NB4 (cell line): ENCODE measurements around the gene ZNF627.
A peak's percentile ranks its signal among the peaks of the same experiment; 100 is the strongest.

ENCODE experiments used
- DNase-seq: peaks from one replicate; pipeline ENCODE4 v3.0.0; 2010; ENCODE audit warnings: low read depth
- H3K4me3 ChIP-seq: one replicate; pipeline ENCODE4 v1.5.1; 2011; ENCODE audit warnings: mild to moderate bottlenecking, low read depth, low read length, moderate library complexity
- MYC ChIP-seq: IDR thresholded peaks from 2 replicates; pipeline ENCODE4 v1.6.1; 2011; ENCODE audit warnings: low read depth, low read length
- POLR2A ChIP-seq: IDR thresholded peaks from 2 replicates; pipeline ENCODE4 v1.6.1; 2011; ENCODE audit warnings: mild to moderate bottlenecking; ENCODE audit not compliant: insufficient read length; ENCODE audit errors: extremely low read depth
- TF ChIP-seq, protein P1 (sequence below): IDR thresholded peaks from 2 replicates; pipeline ENCODE4 v1.6.1; 2011; ENCODE audit warnings: low read depth, low read length
- TF ChIP-seq, protein P2 (sequence below): IDR thresholded peaks from one replicate; pipeline ENCODE4 v1.5.1; 2012; ENCODE audit warnings: low read depth, low read length

Gene ZNF627

DNA sequence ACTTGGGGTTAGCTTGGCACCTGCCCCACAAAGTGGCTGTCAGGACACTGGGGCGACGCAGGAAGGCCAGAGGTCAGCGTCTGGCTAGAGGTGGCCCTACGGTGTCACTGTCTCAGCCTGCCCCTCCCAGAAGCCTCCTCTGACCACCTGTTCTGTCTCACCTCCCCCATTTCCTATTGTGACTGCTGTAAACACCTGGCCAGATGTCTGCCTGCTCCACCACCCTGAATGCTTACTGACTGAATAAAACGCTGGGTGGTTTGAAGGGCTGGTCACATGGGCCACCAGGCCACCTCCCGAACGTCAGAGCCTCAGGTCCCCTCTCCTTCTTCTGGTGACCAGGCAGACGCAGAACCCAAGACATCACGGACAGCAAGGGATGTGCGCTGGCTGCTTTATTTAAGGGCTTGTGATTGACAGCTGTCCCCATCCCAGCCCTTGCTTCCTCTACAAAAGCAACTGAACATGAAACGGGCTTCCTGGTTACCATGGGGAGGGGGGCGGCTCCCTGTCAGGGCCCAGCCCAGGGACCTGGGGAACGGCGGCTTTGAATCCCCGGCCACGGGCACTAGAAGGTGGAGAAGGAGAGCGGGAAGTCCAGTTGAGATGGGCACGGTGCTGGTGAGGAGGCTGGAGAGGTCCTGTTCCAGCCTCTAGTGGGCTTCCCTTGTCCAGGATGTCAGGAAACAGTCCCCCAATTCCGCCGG, 44.5 kb upstream of the ZNF627 start:
- no peak overlapping the region for H3K4me3 ChIP-seq
- no peak for DNase-seq
- no peak for TF ChIP-seq POLR2A
- TF ChIP-seq, protein P1, sequence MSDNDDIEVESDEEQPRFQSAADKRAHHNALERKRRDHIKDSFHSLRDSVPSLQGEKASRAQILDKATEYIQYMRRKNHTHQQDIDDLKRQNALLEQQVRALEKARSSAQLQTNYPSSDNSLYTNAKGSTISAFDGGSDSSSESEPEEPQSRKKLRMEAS, result no peak
- TF ChIP-seq, protein P2, sequence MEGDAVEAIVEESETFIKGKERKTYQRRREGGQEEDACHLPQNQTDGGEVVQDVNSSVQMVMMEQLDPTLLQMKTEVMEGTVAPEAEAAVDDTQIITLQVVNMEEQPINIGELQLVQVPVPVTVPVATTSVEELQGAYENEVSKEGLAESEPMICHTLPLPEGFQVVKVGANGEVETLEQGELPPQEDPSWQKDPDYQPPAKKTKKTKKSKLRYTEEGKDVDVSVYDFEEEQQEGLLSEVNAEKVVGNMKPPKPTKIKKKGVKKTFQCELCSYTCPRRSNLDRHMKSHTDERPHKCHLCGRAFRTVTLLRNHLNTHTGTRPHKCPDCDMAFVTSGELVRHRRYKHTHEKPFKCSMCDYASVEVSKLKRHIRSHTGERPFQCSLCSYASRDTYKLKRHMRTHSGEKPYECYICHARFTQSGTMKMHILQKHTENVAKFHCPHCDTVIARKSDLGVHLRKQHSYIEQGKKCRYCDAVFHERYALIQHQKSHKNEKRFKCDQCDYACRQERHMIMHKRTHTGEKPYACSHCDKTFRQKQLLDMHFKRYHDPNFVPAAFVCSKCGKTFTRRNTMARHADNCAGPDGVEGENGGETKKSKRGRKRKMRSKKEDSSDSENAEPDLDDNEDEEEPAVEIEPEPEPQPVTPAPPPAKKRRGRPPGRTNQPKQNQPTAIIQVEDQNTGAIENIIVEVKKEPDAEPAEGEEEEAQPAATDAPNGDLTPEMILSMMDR, result no peak
- no peak for TF ChIP-seq MYC

DNA sequence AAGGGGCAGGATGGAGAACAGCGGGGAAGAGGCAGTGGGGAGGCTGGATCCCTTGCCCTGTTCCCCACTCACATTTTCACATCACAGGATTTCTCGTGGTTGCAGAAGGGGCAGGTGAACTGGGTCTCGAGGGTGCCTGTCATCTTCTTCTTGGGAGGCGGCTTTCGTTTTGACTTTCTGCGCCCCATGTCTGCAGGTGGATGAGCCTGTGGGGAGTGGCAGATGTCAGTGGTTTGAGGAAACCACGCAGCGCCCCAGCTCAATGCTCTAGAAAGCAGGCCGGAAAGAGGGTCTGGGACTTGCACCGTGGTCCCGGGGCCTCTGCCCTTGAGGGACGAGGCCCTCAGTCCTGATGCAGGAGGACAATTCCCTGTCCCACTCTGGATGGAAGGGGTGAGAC, 43.1 kb upstream of the ZNF627 start:
- no peak overlapping the region for H3K4me3 ChIP-seq
- no peak for DNase-seq
- TF ChIP-seq, protein P1, result no peak
- TF ChIP-seq POLR2A (no peak), MYC (no peak)
- TF ChIP-seq, protein P2, result no peak

DNA sequence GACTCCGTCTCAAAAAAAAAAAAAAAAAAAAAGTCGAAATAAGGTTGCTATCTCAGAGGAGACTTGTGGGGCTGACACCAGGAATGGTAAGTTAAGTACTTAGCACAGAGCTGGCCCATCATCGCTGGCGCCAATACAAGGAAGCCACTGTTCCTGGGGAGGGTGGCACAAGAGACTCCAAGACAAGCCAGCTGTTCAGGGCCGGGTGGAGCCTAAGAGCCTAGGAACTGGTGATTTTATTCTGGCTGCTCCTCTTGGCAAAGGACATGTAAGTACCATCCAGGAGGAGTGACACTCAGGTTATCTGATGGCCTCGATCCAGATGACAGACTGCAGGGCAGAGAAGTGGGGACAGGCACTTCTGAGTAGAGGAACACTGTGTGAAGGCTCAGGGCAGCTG, 42.0 kb upstream of the ZNF627 start:
- no peak for TF ChIP-seq MYC
- TF ChIP-seq, protein P1, result no peak
- TF ChIP-seq, protein P2, result no peak
- no peak for TF ChIP-seq POLR2A

DNA sequence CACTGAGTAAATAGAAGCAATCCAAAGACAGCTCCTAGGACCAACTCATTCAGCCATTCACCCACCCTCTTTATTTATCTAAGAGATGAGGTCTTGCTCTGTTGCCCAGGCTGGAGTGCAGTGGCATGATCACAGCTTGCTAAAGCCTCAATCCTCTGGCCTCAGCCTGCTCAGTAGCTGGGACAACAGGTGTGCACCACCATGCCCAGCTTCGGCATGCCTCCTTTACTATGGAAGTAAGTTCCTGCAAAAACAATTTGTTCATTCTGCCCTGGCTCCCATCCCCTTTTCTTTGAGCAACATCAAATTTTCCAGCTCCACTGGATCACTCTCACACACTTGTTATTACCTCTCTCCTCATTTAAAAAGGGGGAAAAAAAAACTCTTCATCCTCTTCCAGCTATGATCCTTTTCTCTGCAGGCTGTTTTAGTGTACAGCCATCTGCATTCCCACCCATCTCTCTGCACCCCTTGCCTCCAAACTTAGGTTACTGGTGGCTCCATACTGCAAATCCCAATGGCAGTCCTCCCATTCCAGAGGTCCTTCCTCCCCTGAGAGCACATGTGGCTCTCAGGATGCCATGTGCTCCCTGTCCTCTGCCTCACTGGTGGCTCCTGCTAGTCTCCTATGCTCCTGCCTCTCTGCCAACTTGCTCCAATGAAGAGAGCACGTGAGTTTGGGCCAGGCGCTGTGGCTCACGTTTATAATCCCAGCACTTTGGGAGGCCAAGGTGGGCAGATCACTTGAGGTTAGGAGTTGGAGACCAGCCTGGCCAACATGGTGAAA, 40.5 kb upstream of the ZNF627 start:
- TF ChIP-seq, protein P1, result no peak
- TF ChIP-seq, protein P2, result no peak
- no peak overlapping the region for H3K4me3 ChIP-seq
- DNase-seq, result no peak

More for the DNA sequence above, 42.0 kb upstream of the ZNF627 start:
- DNase-seq, result no peak
- H3K4me3 ChIP-seq, result no peak overlapping the region

DNA sequence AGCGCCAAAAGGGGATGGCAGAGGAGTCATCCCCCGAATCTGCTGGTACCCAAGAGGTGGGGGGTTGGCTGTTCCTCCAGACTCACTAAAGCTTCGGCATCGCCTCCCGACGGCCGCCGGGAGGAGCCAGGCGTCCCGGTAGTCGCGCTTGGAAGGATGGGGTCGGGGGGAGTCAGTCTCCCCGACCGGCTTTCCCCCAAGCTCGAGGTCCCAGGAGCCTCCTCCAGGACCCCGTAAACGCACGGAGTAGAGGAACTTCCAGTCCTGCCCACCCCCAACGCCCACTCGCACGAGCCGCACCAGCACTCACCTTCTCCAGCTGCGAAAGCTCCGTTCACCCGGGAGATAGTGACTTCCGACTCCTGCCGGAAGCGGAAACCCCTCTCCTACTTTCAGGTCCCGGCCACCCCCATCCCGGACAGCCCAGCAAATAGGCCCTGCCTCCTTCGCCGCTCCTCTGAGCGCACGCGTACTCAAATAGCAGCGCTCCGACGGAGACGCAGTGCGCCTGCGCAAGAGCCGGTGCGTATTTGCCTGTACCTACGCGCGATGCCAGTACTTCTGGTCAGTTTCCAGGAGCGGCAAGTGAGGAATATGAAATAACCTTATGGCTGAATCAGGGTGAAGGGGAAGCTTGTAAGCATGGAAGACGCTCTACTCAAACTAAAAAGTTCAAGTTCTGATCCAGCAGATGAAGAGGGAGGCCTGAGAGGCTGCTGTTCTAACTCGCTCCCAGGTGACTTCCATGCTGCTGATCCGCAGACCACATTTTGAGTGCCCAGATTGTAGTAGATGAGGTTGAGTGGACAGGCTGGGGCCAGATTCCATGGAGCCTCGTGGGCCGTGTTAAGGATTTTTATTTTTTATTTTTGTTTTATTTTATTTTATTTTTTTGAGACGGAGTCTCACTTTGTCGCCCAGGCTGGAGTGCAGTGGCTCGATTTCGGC, 38.1 kb upstream of the ZNF627 start, which contains the start of gene ELOF1:
TSS of gene ELOF1 (minus strand) at position 350 of the 948 bp plus-strand sequence. CDS start 4,883 bp downstream, outside the sequence.
- DNase-seq, result peak; percentile 98
- TF ChIP-seq MYC (no peak), POLR2A (peak; percentile 90)
- TF ChIP-seq, protein P1, result no peak
- H3K4me3 ChIP-seq, result peak within 1 kb of the TSS; percentile 82
